ENCODE measurements around the gene GTF2IRD1.
"Not testable (repeated sequence)": the region's sequence is repeated elsewhere in the genome, so short reads cannot be mapped to it uniquely, and the experiment has no call there.

GTF2IRD1 gene

GRCh38 chr7:74606909-74607510 lies 153.3 kb downstream of the GTF2IRD1 start:
- DNase-seq = no peak

DNA sequence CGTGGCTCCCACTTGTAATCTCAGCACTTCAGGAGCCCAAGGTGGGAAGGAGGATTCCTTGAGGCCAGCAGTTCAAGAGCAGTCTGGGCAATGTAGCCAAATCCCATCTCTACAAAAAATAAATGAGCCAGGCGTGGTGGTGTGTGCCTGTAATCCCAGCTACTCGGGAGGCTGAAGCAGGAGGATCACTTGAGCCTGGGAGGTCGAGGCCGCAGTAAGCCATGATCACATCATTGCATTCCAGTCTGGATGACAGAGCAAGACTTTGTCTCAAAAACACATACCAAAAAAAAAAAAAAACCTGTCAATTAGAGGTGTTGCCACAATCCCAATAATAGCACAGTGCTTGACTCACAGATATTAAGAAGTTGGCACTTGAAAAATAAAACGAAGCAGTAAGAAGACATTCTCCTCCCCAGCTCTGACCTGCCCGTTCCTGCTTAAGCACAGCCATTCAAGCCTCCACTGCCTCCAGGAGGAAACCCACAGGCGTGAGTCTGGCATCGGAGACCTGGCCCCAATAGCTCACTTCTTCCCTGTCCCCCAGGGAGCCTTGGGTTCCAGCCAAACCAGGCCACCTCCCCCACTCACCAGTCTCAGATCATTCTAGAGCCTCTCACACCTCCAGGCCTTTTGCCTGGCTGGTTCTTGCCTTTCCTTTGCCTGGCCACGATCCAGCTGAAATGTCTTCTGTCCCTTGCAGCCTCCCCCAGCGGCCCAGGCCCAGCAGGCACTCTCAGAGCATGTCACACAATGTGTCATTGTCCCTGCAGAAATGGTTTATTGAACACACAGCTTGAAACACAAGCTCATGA lies 158.5 kb downstream of the GTF2IRD1 start:
- peak; percentile 53 for DNase-seq

DNA sequence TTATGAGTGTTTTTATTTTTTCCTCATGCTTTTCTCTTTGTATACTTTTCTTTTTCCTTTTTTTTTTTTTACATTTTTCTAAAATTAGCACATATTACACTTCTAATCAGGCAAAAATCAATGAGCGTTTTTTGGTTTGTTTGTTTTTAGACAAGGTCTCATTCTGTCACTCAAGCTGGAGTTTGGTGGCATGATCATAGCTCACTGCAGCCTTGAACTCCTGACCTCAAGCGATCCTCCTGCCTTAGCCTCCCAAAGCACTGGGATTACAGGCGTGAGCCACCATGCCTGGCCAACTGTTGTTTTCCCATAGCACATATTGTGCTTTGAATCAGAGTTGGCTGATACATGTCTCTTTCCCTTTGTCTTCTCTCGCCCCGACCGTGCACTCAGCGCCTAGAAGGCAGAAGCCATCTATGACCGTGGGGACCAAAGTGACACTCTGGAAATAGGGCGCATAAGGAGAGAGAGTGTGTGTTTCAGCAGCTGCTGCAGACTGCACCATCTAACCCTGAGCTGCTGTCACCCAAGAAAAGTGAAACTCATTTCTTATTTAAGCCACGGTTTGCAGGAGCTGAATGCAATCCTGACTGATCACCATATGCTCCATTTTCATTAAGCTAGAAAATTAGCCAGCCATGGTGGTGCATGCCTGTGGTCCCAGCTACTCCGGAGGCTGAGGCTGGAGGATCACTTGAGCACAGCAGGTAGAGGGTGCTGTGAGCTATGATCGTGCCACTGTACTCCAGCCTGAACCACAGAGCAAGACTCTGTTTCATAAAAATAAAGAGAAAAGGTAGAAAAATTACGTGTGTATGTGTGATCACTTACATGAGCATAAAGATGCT lies 162.5 kb downstream of the GTF2IRD1 start:
- no peak for DNase-seq

DNA sequence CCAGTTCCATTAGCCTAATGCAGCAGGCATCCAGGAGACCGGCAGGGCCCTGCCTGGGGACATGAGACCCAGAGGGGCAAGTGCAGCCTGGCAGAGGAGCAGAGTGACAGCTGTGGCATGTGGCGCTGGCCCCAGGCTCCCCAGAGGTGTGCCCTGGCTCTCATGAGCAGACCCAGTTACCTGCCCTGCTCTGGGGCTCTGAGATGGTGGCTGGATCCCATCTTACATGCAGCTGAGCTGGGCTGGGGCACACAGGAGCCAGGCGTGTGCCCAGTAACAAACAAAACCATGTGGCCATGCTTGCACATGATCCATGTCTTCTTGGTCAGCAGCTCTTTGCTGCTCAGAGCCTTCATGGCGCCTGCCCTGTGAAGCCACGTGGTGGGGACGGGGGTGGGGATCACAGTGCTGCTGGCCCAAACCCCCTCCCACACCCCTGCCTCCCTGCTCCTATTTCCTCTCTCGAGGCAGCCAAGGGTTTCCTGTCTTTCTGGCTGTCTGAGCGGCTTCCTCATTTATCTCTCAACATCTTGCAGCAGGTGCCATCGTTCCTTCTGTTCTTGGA lies 163.6 kb downstream of the GTF2IRD1 start:
- DNase-seq = no peak

- no peak for DNase-seq
Measured at GRCh38 chr7:74619235-74619860, 165.6 kb downstream of the GTF2IRD1 start.

DNA sequence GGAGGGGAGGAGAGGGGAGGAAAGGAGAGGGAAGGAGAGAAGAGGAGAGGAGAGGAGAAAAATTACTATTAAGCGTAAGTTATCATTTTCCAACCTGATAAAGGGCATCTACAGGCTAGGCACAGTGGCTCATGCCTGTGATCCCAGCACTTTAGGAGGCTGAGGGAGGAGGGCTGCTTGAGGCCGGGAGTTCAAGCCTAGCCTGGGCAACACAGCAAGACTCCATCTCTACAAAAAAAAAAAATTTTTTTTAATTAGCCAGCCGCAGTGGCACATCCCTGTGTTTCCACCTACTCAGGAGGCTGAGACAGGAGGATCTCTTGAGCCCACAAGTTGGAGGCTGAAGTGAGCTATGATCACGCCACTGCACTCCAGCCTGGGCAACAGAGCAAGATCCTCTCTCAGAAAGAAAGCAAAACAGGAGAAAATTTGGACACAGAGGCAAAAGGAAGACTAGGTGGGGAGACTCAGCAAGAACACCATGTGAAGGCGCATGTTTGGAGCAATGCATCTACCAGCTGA lies 168.6 kb downstream of the GTF2IRD1 start:
- DNase-seq = no peak

- no peak for DNase-seq
Measured at GRCh38 chr7:74623135-74623534, 169.4 kb downstream of the GTF2IRD1 start.

DNA sequence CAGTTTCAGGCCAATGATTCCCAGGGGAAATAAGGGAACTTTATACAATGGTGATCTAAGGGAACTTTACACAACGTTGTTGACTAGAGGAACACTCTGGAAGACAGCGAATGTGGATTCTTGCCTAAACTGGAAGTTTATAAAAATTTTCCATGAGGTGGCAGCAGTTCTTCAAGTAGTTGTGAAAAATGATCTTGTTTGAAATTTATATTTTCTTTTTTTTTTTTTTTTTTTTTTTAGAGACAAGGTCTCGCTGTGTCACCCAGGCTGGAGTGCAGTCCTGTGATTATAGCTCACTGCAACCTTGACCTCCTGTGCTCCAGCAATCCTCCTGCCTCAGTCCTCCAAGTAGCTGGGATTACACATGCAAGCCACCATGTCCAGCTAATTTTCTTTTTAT lies 171.7 kb downstream of the GTF2IRD1 start:
- DNase-seq = peak; percentile 49

DNA sequence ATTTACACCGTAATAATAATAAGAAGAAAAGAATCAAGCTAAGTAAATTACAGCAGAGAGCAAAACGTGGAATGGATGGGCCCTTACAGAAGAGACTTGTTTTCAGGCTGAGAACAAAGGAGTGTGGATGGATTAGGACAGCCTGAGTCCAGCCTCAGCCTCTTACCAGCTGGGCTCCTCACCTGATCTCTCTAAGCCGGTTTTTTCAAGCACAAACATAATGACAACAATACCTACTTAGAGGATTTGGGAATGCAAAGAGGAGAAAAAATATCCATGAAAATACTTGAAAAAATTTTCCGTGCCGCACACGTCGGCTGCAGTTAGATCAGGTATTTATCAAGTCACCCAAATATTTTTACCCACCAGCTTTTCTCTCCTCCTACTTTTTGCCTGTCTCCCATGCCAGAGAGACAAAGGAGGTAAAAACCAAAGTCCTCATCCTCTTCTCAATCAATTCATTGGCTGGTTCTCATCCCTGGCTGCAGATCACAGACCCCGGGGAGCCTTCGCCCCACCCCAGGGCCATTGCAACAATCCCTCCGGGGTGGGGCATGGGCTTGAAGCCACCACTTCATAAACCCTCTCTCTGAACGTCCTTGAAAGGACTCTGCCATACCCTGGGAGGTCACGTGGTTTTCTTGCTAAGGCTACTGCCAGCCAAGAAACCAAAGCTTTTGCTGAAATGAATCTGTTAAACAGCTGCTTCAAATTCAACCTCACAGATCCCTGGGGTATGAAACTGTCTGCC lies 174.1 kb downstream of the GTF2IRD1 start:
- peak; percentile 22 for DNase-seq

- DNase-seq = no peak
Measured at GRCh38 chr7:74632505-74632904, 178.8 kb downstream of the GTF2IRD1 start.

DNA sequence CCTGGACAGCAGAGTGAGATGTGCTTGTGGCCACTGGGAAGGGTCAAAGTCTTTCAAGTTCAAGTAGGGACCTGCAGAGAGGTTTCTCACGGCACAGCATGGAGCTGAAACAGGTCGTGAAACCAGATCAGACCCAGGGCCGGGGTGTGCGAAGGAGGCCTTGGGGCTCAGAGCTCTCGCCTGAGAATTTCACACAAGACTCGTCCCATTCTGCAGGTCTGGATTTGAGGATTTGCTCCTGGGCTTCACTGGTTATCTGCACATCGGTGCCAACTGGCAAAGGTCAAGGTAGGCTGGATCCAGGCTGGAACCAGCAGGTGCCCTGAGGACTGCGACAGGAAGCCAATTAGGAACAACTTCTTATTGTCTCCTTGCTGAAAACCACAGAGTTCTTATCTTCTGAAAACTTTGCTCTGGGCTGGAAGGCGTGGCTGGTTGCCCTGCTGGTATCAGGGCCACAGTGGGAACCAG lies 179.8 kb downstream of the GTF2IRD1 start:
- no peak for DNase-seq

GRCh38 chr7:74637745-74638144 lies 184.0 kb downstream of the GTF2IRD1 start:
- no peak for DNase-seq

GRCh38 chr7:74650055-74650454 lies 196.3 kb downstream of the GTF2IRD1 start:
- peak; percentile 60 for DNase-seq

DNA sequence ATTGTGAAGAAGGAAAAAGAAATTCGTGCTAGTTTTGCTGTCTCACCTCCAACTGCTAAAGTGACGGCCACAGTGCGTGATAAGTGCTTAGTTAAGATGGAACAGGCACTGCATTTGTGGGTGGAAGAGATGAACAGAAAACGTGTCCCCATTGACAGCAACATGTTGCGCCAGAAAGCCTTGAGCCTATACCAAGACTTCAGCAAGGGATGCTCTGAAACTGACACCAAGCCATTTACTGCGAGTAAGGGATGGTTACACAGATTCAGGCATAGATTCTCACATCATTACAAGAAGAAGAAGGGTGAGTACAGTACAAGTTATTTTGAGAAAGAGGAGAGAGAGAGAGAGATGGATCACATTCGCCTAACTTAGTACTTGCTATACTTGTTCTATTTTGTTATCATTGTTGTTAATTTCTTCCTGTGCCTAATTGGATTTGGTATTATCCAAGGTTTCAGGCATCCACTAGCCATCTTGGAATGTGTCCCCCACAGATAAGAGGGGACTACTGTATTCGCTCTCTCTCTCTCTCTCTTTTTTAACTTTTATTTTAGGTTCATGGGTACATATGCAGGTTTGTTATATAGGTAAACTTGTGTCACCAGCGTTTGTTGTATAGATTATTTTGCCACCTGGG lies 196.9 kb downstream of the GTF2IRD1 start:
- not testable (repeated sequence) for DNase-seq

DNA sequence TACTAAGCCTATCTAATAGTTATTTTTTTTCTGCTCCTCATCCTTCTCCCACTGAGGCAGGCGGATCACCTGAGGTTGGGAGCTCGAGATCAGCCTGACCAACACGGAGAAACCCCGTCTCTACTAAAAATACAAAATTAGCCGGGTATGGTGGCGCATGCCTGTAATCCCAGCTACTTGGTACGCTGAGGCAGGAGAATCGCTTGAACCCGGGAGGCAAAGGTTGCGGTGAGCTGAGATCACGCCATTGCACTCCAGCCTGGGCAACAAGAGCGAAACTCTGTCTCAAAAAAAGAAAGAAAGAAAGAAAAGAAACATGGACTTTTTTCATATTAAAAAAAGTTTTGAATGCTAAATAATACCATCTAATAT lies 197.4 kb downstream of the GTF2IRD1 start:
- DNase-seq = not testable (repeated sequence)
